Measurements from ENCODE around the gene HLA-DPB1.
A peak's percentile ranks its signal among the peaks of the same experiment; 100 is the strongest.

Gene HLA-DPB1

GRCh38 chr6:33088258-33088930, 12.6 kb downstream of the HLA-DPB1 start:
- no peak overlapping the region for H3K4me3 ChIP-seq (ENCODE audit: low read depth, low read length)
- no peaks in the 10 kb centered on the region for H3K9me3 ChIP-seq (ENCODE audit: severe bottlenecking)
- no peak for DNase-seq
- no peak overlapping the region for H3K27ac ChIP-seq
- H3K36me3 ChIP-seq, result peaks cover 19% of the 10 kb centered on the region
- H3K27me3 ChIP-seq (ENCODE audit: insufficient read depth, low read depth, severe bottlenecking), result no peaks in the 10 kb centered on the region
- no peak for TF ChIP-seq CTCF (IDR thresholded peaks at IDR 0.05; ENCODE audit: low read depth, low read length)

- DNase-seq, result no peak
- H3K27me3 ChIP-seq (ENCODE audit: insufficient read depth, low read depth, severe bottlenecking), result no peaks in the 10 kb centered on the region
These were observed 13.3 kb downstream of the HLA-DPB1 start for GRCh38 chr6:33088931-33089620.

GRCh38 chr6:33091957-33092356, 16.2 kb downstream of the HLA-DPB1 start:
- Histone ChIP-seq H3K9me3 (ENCODE audit: severe bottlenecking) (peaks cover 3% of the 10 kb centered on the region), H3K36me3 (peaks cover 10% of the 10 kb centered on the region), H3K4me3 (ENCODE audit: low read depth, low read length) (no peak overlapping the region), H3K27ac (no peak overlapping the region), H3K27me3 (ENCODE audit: insufficient read depth, low read depth, severe bottlenecking) (no peaks in the 10 kb centered on the region)
- peak; percentile 97 for TF ChIP-seq CTCF (IDR thresholded peaks at IDR 0.05; ENCODE audit: low read depth, low read length)
- DNase-seq, result peak; percentile 67

More at GRCh38 chr6:33088931-33089620, 13.3 kb downstream of the HLA-DPB1 start:
- no peaks in the 10 kb centered on the region for H3K9me3 ChIP-seq (ENCODE audit: severe bottlenecking)
- no peak for TF ChIP-seq CTCF (IDR thresholded peaks at IDR 0.05; ENCODE audit: low read depth, low read length)
- peaks cover 19% of the 10 kb centered on the region for H3K36me3 ChIP-seq
- no peak overlapping the region for H3K27ac ChIP-seq
- no peak overlapping the region for H3K4me3 ChIP-seq (ENCODE audit: low read depth, low read length)

- no peaks in the 10 kb centered on the region for H3K27me3 ChIP-seq (ENCODE audit: insufficient read depth, low read depth, severe bottlenecking)
- DNase-seq, result no peak
- H3K27ac ChIP-seq, result no peak overlapping the region
- no peak for TF ChIP-seq CTCF (IDR thresholded peaks at IDR 0.05; ENCODE audit: low read depth, low read length)
- peaks cover 8% of the 10 kb centered on the region for H3K36me3 ChIP-seq
- H3K4me3 ChIP-seq (ENCODE audit: low read depth, low read length), result no peak overlapping the region
- H3K9me3 ChIP-seq (ENCODE audit: severe bottlenecking), result peaks cover 8% of the 10 kb centered on the region
These were observed 16.6 kb downstream of the HLA-DPB1 start for GRCh38 chr6:33092385-33092784.

GRCh38 chr6:33093855-33094254, 18.1 kb downstream of the HLA-DPB1 start:
- H3K36me3 ChIP-seq, result no peaks in the 10 kb centered on the region
- no peaks in the 10 kb centered on the region for H3K27me3 ChIP-seq (ENCODE audit: insufficient read depth, low read depth, severe bottlenecking)
- H3K4me3 ChIP-seq (ENCODE audit: low read depth, low read length), result no peak overlapping the region
- peaks cover 22% of the 10 kb centered on the region for H3K9me3 ChIP-seq (ENCODE audit: severe bottlenecking)
- no peak overlapping the region for H3K27ac ChIP-seq
- DNase-seq, result no peak
- TF ChIP-seq CTCF (IDR thresholded peaks at IDR 0.05; ENCODE audit: low read depth, low read length), result no peak

Measured in WERI-Rb-1 (cell line).